ENCODE results near the gene WEE2. TPM values are rescaled to one million over a fixed set of nuclear protein-coding genes. Genes with fewer than 3 reads are reported as not detected.

The WEE2 gene
- polyA plus RNA-seq, 1 experiment: not detected

GRCh38 chr7:141697211-141697871, 10.8 kb upstream of the WEE2 start:
- CTCF ChIA-PET: interaction anchor here (1.1 kb wide), 1 partner anchor 40 kb away, joined by 3 read pairs; the partner anchor contains the start of gene SSBP1
- POLR2A ChIA-PET: interaction anchor here (0.8 kb wide), 1 partner anchor 41 kb away, joined by 3 read pairs; the partner anchor contains the start of gene SSBP1
- Histone ChIP-seq H3K27ac (ENCODE audit: low read depth, low read length) (no peak overlapping the region), H3K4me3 (ENCODE audit: low read depth, low read length) (no peak overlapping the region), H3K9me3 (ENCODE audit: control insufficient read depth, insufficient read depth, low read length) (no peaks in the 10 kb centered on the region), H3K27me3 (ENCODE audit: control insufficient read depth, insufficient read depth, low read length) (no peaks in the 10 kb centered on the region)
- DNase-seq (ENCODE audit: low read depth, low spot score): peak; percentile 11
- no peak for TF ChIP-seq CTCF (IDR thresholded peaks at IDR 0.05; ENCODE audit: low read depth, low read length)

GRCh38 chr7:141698247-141699015, 9.7 kb upstream of the WEE2 start:
- Histone ChIP-seq H3K27ac (ENCODE audit: low read depth, low read length) (no peak overlapping the region), H3K9me3 (ENCODE audit: control insufficient read depth, insufficient read depth, low read length) (no peaks in the 10 kb centered on the region), H3K27me3 (ENCODE audit: control insufficient read depth, insufficient read depth, low read length) (peaks cover 3% of the 10 kb centered on the region), H3K4me3 (ENCODE audit: low read depth, low read length) (no peak overlapping the region)
- TF ChIP-seq CTCF (IDR thresholded peaks at IDR 0.05; ENCODE audit: low read depth, low read length): no peak
- no peak for DNase-seq (ENCODE audit: low read depth, low spot score)
- ChIA-PET POLR2A (interaction anchor here (1.0 kb wide), 1 partner anchor 40 kb away, joined by 4 read pairs; the partner anchor contains the start of gene SSBP1), CTCF (interaction anchor here (1.2 kb wide), 1 partner anchor 48 kb away, joined by 3 read pairs; no protein-coding TSS in a partner anchor)

GRCh38 chr7:141699860-141700259, 8.3 kb upstream of the WEE2 start:
- CTCF ChIA-PET: interaction anchor here (1.8 kb wide), 1 partner anchor 166 kb away, joined by 4 read pairs; no protein-coding TSS in a partner anchor
- H3K4me3 ChIP-seq (ENCODE audit: low read depth, low read length): no peak overlapping the region
- no peak for DNase-seq (ENCODE audit: low read depth, low spot score)
- POLR2A ChIA-PET: no interaction called here
- no peak overlapping the region for H3K27ac ChIP-seq (ENCODE audit: low read depth, low read length)
- no peak for TF ChIP-seq CTCF (IDR thresholded peaks at IDR 0.05; ENCODE audit: low read depth, low read length)
- no peaks in the 10 kb centered on the region for H3K9me3 ChIP-seq (ENCODE audit: control insufficient read depth, insufficient read depth, low read length)
- H3K27me3 ChIP-seq (ENCODE audit: control insufficient read depth, insufficient read depth, low read length): peaks cover 5% of the 10 kb centered on the region

- ChIA-PET CTCF (interaction anchor here (1.2 to 1.8 kb wide), 2 partner anchors 46 to 167 kb away, joined by 4 read pairs; no protein-coding TSS in a partner anchor), POLR2A (no interaction called here)
- Histone ChIP-seq H3K27me3 (ENCODE audit: control insufficient read depth, insufficient read depth, low read length) (peaks cover 5% of the 10 kb centered on the region), H3K4me3 (ENCODE audit: low read depth, low read length) (peak overlapping the region; percentile 77), H3K27ac (ENCODE audit: low read depth, low read length) (no peak overlapping the region), H3K9me3 (ENCODE audit: control insufficient read depth, insufficient read depth, low read length) (no peaks in the 10 kb centered on the region)
- DNase-seq (ENCODE audit: low read depth, low spot score): no peak
- no peak for TF ChIP-seq CTCF (IDR thresholded peaks at IDR 0.05; ENCODE audit: low read depth, low read length)
Measured at GRCh38 chr7:141700296-141700847, 7.8 kb upstream of the WEE2 start.

Data from AG04450 (cell line).